Neural progenitor cell (in vitro differentiated cells): ENCODE results near the gene GPX3.

Experiments
- EZH2 ChIP-seq: fragments of 200-600 bp; sonication (generic); IDR thresholded peaks from 2 replicates; pipeline ENCODE4 v1.6.1; 2017; ENCODE audit warnings: antibody characterized with exemption, mild to moderate bottlenecking, moderate library complexity
- EZH2phosphoT487 ChIP-seq: fragments of 200-600 bp; sonication (generic); IDR thresholded peaks from 2 replicates; pipeline ENCODE4 v1.6.1; 2017; ENCODE audit warnings: antibody characterized with exemption
- TF ChIP-seq, protein P1 (sequence below): fragments of 200-600 bp; sonication (generic); IDR thresholded peaks from 2 replicates; pipeline ENCODE4 v1.5.1; 2017; ENCODE audit warnings: antibody characterized with exemption, mild to moderate bottlenecking

DNA sequence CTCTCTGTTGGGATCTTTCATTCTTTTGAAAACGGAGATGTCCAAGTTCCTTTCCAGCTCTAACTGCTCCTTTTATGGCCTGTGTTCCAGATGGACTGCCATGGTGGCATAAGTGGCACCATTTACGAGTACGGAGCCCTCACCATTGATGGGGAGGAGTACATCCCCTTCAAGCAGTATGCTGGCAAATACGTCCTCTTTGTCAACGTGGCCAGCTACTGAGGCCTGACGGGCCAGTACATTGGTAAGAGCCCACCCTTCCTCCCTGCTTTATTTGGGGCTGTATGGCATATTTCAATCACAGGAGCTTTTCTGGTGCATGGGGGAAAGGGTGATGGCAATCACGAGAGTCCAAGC lies 4.8 kb downstream of the GPX3 start:
- TF ChIP-seq, protein P1, sequence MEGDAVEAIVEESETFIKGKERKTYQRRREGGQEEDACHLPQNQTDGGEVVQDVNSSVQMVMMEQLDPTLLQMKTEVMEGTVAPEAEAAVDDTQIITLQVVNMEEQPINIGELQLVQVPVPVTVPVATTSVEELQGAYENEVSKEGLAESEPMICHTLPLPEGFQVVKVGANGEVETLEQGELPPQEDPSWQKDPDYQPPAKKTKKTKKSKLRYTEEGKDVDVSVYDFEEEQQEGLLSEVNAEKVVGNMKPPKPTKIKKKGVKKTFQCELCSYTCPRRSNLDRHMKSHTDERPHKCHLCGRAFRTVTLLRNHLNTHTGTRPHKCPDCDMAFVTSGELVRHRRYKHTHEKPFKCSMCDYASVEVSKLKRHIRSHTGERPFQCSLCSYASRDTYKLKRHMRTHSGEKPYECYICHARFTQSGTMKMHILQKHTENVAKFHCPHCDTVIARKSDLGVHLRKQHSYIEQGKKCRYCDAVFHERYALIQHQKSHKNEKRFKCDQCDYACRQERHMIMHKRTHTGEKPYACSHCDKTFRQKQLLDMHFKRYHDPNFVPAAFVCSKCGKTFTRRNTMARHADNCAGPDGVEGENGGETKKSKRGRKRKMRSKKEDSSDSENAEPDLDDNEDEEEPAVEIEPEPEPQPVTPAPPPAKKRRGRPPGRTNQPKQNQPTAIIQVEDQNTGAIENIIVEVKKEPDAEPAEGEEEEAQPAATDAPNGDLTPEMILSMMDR = no peak
- TF ChIP-seq EZH2phosphoT487 = no peak
- no peak for TF ChIP-seq EZH2
